Gastrocnemius medialis (tissue), 4 donors: ENCODE measurements around the gene NUDCD3.

Source experiments
- POLR2A ChIP-seq, 2 donors: fragments of 450-650 bp; IDR thresholded peaks; one replicate each; pipeline ENCODE4 v1.6.1; 2017; ENCODE audit warnings: antibody characterized with exemption in 2 of 2, mild to moderate bottlenecking in 2 of 2, moderate library complexity in 2 of 2
- TF ChIP-seq, protein P1 (sequence below), 5 experiments: fragments of 450-650 bp in 3 of 5; fragments of 200-600 bp in 2 of 5; sonication (generic) in 2 of 5; IDR thresholded peaks in 4 of 5; conservative IDR thresholded peaks in 1 of 5; 1 replicate in 4 of 5; 2 replicates in 1 of 5; pipeline ENCODE4 v1.5.1; 2016 to 2019; ENCODE audit warnings: antibody characterized with exemption in 5 of 5, mild to moderate bottlenecking in 3 of 5, moderate library complexity in 3 of 5

DNA sequence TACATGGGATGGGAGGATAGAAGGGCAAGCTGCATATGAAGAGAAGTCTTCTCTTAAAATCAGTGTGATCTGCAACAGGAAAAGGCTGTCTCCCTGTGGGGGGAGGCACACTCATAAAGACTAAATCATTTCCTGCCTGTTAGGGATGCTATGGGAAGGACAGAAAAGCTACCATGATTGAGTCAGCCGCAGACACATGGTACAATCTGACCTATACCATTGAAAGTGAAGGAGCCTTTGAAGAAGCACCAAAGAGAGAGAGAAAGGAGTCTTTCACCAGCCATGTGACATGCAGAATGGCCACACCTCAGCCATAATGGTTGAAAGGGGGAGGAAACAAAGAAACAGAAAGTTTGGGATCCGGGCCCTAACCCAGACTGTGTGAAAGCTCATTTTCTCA, 29.1 kb downstream of the NUDCD3 start:
- TF ChIP-seq, protein P1, sequence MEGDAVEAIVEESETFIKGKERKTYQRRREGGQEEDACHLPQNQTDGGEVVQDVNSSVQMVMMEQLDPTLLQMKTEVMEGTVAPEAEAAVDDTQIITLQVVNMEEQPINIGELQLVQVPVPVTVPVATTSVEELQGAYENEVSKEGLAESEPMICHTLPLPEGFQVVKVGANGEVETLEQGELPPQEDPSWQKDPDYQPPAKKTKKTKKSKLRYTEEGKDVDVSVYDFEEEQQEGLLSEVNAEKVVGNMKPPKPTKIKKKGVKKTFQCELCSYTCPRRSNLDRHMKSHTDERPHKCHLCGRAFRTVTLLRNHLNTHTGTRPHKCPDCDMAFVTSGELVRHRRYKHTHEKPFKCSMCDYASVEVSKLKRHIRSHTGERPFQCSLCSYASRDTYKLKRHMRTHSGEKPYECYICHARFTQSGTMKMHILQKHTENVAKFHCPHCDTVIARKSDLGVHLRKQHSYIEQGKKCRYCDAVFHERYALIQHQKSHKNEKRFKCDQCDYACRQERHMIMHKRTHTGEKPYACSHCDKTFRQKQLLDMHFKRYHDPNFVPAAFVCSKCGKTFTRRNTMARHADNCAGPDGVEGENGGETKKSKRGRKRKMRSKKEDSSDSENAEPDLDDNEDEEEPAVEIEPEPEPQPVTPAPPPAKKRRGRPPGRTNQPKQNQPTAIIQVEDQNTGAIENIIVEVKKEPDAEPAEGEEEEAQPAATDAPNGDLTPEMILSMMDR (IDR thresholded peaks at IDR 0.05 in 4 of 5, conservative IDR thresholded peaks at IDR 0.05 in 1 of 5): no peak
- TF ChIP-seq POLR2A (IDR thresholded peaks at IDR 0.05): no peak
